D341Med (cell line): ENCODE measurements around the gene ITGB2.

Source experiments
- DNase-seq: peaks from one replicate; pipeline ENCODE4 v3.0.0; 2012; ENCODE audit warnings: low spot score

Gene ITGB2

GRCh38 chr21:44910229-44911067 lies 10.3 kb downstream of the ITGB2 start:
- DNase-seq = no peak

- no peak for DNase-seq
Observed at GRCh38 chr21:44909719-44910118, 11.0 kb downstream of the ITGB2 start.

- DNase-seq = no peak
Observed at GRCh38 chr21:44908908-44909307, 11.8 kb downstream of the ITGB2 start.

GRCh38 chr21:44907966-44908895 lies 12.5 kb downstream of the ITGB2 start:
- DNase-seq = no peak

GRCh38 chr21:44907225-44907965 lies 13.3 kb downstream of the ITGB2 start:
- DNase-seq = no peak

GRCh38 chr21:44905728-44906090 lies 15.0 kb downstream of the ITGB2 start:
- no peak for DNase-seq

GRCh38 chr21:44905016-44905727 lies 15.5 kb downstream of the ITGB2 start:
- no peak for DNase-seq

GRCh38 chr21:44904141-44904923 lies 16.4 kb downstream of the ITGB2 start:
- no peak for DNase-seq

- DNase-seq = no peak
Observed at GRCh38 chr21:44903689-44904088, 17.0 kb downstream of the ITGB2 start.

GRCh38 chr21:44903050-44903685 lies 17.5 kb downstream of the ITGB2 start:
- DNase-seq = no peak

GRCh38 chr21:44902268-44903049 lies 18.2 kb downstream of the ITGB2 start:
- no peak for DNase-seq

- no peak for DNase-seq
Observed at GRCh38 chr21:44901391-44902074, 19.2 kb downstream of the ITGB2 start.

GRCh38 chr21:44900559-44901251 lies 20.0 kb downstream of the ITGB2 start:
- DNase-seq = no peak

- no peak for DNase-seq
Observed at GRCh38 chr21:44899768-44900558, 20.7 kb downstream of the ITGB2 start.

- no peak for DNase-seq
Observed at GRCh38 chr21:44898851-44899767, 21.6 kb downstream of the ITGB2 start.

GRCh38 chr21:44898011-44898488 lies 22.6 kb downstream of the ITGB2 start:
- DNase-seq = no peak
